ENCODE data around the gene MC1R. TPM values are rescaled to one million over a fixed set of nuclear protein-coding genes. Genes with fewer than 3 reads are reported as not detected.

The MC1R gene
- total RNA-seq, 1 experiment from 2014 or later, result 12.2 TPM

DNA sequence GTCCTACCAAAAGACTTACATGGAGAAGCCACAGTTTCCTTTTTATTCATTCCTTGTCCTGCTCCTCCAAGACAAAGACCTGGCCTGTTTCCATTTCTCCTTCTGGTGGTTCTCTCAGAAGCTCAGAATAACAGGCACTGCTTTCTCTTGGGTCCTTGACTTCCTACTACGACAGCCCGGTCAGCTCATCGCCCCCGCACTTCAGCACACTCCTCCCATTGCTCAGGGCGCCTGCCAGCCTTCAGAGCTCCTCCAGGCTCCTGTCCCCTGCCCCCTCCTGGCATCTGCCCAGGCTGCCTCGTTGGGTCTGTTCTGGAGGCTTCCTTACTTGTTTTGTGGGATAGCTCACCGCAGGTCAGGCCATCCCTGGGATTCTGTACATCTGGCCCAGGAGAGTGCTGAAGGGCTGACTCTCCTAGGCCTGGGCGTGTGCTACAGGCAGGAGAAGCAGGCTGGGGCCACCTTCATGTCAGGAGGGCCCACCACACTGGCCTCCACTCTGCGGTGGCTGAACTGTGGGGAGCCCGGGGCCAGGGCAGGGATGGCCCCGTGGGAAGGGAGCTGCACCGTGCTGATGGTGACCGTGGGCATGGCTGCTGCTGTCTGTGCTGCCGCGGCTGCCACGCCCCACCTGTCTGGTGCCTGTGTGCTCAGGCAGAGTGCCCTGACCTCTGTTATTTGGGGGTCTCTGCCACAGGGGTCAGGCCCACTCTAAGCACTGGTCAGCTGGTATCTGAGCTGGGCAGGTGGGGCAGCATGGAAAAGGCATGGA lies 27.6 kb upstream of the MC1R start:
- Histone ChIP-seq H3K9me3 (ENCODE audit: control insufficient read depth in 1 of 2, insufficient read depth in 1 of 2, low read depth in 1 of 2, low read length in 2 of 2) (no peaks in the 10 kb centered on the region), H2AFZ (ENCODE audit: low read depth, low read length, poor library complexity, severe bottlenecking) (no peak overlapping the region), H3K4me2 (ENCODE audit: low read length) (no peak overlapping the region), H4K20me1 (ENCODE audit: insufficient read depth) (no peaks in the 10 kb centered on the region), H3K36me3 (ENCODE audit: control insufficient read depth in 1 of 2, insufficient read depth in 2 of 2, low read length in 2 of 2) (peaks cover 57 to 74% of the 10 kb centered on the region in 2 experiments), H3K27me3 (ENCODE audit: insufficient read depth, low read length) (no peaks in the 10 kb centered on the region), H3K9me2 (ENCODE audit: insufficient read depth) (no peaks in the 10 kb centered on the region), H3K4me3 (replicated peaks in 1 of 2; ENCODE audit: low read depth in 1 of 2, low read length in 2 of 2) (no peak overlapping the region), H3K9ac (ENCODE audit: low read length) (no peak overlapping the region), H3K27ac (ENCODE audit: low read depth, low read length) (no peak overlapping the region), H3K4me1 (ENCODE audit: control insufficient read depth in 1 of 2, insufficient read depth in 2 of 2, low read length in 2 of 2) (no peaks in the 10 kb centered on the region), H3K79me2 (ENCODE audit: insufficient read depth, low read length) (peaks cover 24% of the 10 kb centered on the region; the same call in 1 of the 2 replicates)
- intact Hi-C loops (cut with micrococcal nuclease), result no loop called here
- no peak for ATAC-seq
- TF ChIP-seq, protein P1, sequence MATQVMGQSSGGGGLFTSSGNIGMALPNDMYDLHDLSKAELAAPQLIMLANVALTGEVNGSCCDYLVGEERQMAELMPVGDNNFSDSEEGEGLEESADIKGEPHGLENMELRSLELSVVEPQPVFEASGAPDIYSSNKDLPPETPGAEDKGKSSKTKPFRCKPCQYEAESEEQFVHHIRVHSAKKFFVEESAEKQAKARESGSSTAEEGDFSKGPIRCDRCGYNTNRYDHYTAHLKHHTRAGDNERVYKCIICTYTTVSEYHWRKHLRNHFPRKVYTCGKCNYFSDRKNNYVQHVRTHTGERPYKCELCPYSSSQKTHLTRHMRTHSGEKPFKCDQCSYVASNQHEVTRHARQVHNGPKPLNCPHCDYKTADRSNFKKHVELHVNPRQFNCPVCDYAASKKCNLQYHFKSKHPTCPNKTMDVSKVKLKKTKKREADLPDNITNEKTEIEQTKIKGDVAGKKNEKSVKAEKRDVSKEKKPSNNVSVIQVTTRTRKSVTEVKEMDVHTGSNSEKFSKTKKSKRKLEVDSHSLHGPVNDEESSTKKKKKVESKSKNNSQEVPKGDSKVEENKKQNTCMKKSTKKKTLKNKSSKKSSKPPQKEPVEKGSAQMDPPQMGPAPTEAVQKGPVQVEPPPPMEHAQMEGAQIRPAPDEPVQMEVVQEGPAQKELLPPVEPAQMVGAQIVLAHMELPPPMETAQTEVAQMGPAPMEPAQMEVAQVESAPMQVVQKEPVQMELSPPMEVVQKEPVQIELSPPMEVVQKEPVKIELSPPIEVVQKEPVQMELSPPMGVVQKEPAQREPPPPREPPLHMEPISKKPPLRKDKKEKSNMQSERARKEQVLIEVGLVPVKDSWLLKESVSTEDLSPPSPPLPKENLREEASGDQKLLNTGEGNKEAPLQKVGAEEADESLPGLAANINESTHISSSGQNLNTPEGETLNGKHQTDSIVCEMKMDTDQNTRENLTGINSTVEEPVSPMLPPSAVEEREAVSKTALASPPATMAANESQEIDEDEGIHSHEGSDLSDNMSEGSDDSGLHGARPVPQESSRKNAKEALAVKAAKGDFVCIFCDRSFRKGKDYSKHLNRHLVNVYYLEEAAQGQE (IDR thresholded peaks at IDR 0.05; ENCODE audit: low read depth), result no peak
- TF ChIP-seq EGR1 (IDR thresholded peaks at IDR 0.05; ENCODE audit: low read depth) (no peak), POLR2AphosphoS5 (IDR thresholded peaks at IDR 0.05; ENCODE audit: low read depth, low read length) (no peak), FOSL1 (IDR thresholded peaks at IDR 0.05; ENCODE audit: low read depth) (no peak), CBX3 (IDR thresholded peaks at IDR 0.05; ENCODE audit: low read depth) (no peak)
- TF ChIP-seq, protein P2, sequence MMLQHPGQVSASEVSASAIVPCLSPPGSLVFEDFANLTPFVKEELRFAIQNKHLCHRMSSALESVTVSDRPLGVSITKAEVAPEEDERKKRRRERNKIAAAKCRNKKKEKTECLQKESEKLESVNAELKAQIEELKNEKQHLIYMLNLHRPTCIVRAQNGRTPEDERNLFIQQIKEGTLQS (IDR thresholded peaks at IDR 0.05), result no peak
- TF ChIP-seq, protein P3, sequence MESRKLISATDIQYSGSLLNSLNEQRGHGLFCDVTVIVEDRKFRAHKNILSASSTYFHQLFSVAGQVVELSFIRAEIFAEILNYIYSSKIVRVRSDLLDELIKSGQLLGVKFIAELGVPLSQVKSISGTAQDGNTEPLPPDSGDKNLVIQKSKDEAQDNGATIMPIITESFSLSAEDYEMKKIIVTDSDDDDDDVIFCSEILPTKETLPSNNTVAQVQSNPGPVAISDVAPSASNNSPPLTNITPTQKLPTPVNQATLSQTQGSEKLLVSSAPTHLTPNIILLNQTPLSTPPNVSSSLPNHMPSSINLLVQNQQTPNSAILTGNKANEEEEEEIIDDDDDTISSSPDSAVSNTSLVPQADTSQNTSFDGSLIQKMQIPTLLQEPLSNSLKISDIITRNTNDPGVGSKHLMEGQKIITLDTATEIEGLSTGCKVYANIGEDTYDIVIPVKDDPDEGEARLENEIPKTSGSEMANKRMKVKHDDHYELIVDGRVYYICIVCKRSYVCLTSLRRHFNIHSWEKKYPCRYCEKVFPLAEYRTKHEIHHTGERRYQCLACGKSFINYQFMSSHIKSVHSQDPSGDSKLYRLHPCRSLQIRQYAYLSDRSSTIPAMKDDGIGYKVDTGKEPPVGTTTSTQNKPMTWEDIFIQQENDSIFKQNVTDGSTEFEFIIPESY (IDR thresholded peaks at IDR 0.05; ENCODE audit: extremely low read depth, insufficient replicate concordance, low read length), result no peak
- ChIA-PET RAD21 (ENCODE audit: low non-redundant PET in 1 of 2, low total read pairs in 2 of 2, uncharacterized antibody in 2 of 2, unreplicated experiment in 2 of 2) (no interaction called here), POLR2A (no interaction called here), CTCF (no interaction called here)
- no TSS peak for BruUV-seq (replicated peaks)
- DNase-seq (ENCODE audit: low read depth, low spot score), result no peak
